ENCODE data around the gene TJP1. TPM values are rescaled to one million over a fixed set of nuclear protein-coding genes. Genes with fewer than 3 reads are reported as not detected.

Gene TJP1
- total and polyA plus RNA-seq, 2 of the 8 experiments (the other 6 are each of a cell fraction or from before 2014, with no cell fraction given) = 46.3 to 138 TPM

- 93% methylated on average over 15 of the region's 15 CpGs; no CpG with 5 or more reads in 1 of the 2 experiments for WGBS, 2 experiments (ENCODE audit: extremely low coverage in 1 of 2, insufficient coverage in 1 of 2, insufficient read length in 1 of 2, insufficient replicate concordance in 2 of 2, low coverage in 1 of 2, low lambda C conversion rate in 2 of 2, missing lambda C conversion rate in 1 of 2)
- H3K14ac ChIP-seq (ENCODE audit: insufficient read length) = no peak overlapping the region
- H2BK5ac ChIP-seq (ENCODE audit: low read depth, low read length) = no peak overlapping the region
- H4K8ac ChIP-seq (ENCODE audit: extremely low read depth, insufficient read depth, low read length) = no peak overlapping the region
- H2BK15ac ChIP-seq (ENCODE audit: low read length) = no peak overlapping the region
- H4K5ac ChIP-seq (ENCODE audit: insufficient read length, low read depth, low read length) = no peak overlapping the region
- H3K18ac ChIP-seq (ENCODE audit: extremely low read depth, low read length) = no peak overlapping the region
- H3K4me2 ChIP-seq (ENCODE audit: insufficient read depth in 1 of 2, low read depth in 2 of 2, low read length in 2 of 2) = no peak overlapping the region
- no peak overlapping the region for H3K4ac ChIP-seq (replicated peaks; ENCODE audit: insufficient read length, low read depth, low read length)
- no peak overlapping the region for H4K91ac ChIP-seq (replicated peaks; ENCODE audit: insufficient read length, low read length)
- peaks cover 0 to 3% of the 10 kb centered on the region in 2 experiments; a peak in 1 of 4 replicates for H3K9me3 ChIP-seq (ENCODE audit: insufficient read depth in 2 of 2, low read depth in 1 of 2, low read length in 1 of 2)
- H3K79me2 ChIP-seq (ENCODE audit: control insufficient read depth in 1 of 2, insufficient read depth in 2 of 2, low read length in 2 of 2) = no peaks in the 10 kb centered on the region
- H3K23me2 ChIP-seq (ENCODE audit: low read depth, low read length) = no peaks in the 10 kb centered on the region
- H3K4me1 ChIP-seq (replicated peaks in 1 of 4; ENCODE audit: control insufficient read depth in 3 of 4, insufficient read depth in 4 of 4, low read length in 3 of 4) = peaks cover 0 to 5% (median 0%) of the 10 kb centered on the region in 4 experiments; a peak in 1 of 7 replicates
- no peak overlapping the region for H2BK120ac ChIP-seq (replicated peaks; ENCODE audit: low read depth, low read length)
- H3K9ac ChIP-seq (replicated peaks in 1 of 4; ENCODE audit: extremely low read depth in 1 of 4, low read depth in 3 of 4, low read length in 3 of 4) = no peak overlapping the region
- no peaks in the 10 kb centered on the region for H3K79me1 ChIP-seq (ENCODE audit: low read depth, low read length)
- H3K23ac ChIP-seq (ENCODE audit: insufficient read length) = no peak overlapping the region
- H3K27ac ChIP-seq (ENCODE audit: low read depth, low read length) = no peak overlapping the region
- DNase-seq (ENCODE audit: low read depth in 1 of 2, low spot score in 2 of 2) (peak in 1 of 2 experiments; percentile 35), FAIRE-seq (no peak)
- no peak overlapping the region for H3K56ac ChIP-seq (replicated peaks; ENCODE audit: insufficient read length, low read depth, low read length)
- no peaks in the 10 kb centered on the region for H4K20me1 ChIP-seq (replicated peaks in 1 of 2; ENCODE audit: control insufficient read depth in 1 of 2, insufficient read depth in 2 of 2, low read length in 2 of 2)
- POLR2A ChIA-PET (ENCODE audit: partially characterized antibody) = no interaction called here
- no peak overlapping the region for H2AK5ac ChIP-seq (ENCODE audit: low read depth, low read length)
- H3K36me3 ChIP-seq (ENCODE audit: control insufficient read depth in 2 of 4, insufficient read depth in 4 of 4, low read length in 3 of 4) = no peaks in the 10 kb centered on the region
- H2BK12ac ChIP-seq (ENCODE audit: low read depth, low read length) = no peak overlapping the region
- H2AFZ ChIP-seq (ENCODE audit: low read length) = no peak overlapping the region
- CTCF ChIA-PET (ENCODE audit: partially characterized antibody) = interaction anchor here (1.1 to 1.7 kb wide), 3 partner anchors 13 to 591 kb away, joined by 3 read pairs; no protein-coding TSS in a partner anchor
- H3K27me3 ChIP-seq (replicated peaks in 1 of 4; ENCODE audit: control insufficient read depth in 3 of 4, extremely low read depth in 1 of 4, insufficient read depth in 3 of 4, low read length in 3 of 4) = no peaks in the 10 kb centered on the region
- H2BK20ac ChIP-seq (ENCODE audit: low read length) = no peak overlapping the region
- no peak overlapping the region for H3K4me3 ChIP-seq (ENCODE audit: extremely low read depth in 1 of 4, insufficient read depth in 2 of 4, low read depth in 3 of 4, low read length in 4 of 4)
- TF ChIP-seq HDAC6 (IDR thresholded peaks at IDR 0.05; ENCODE audit: low read depth, low read length) (no peak), JUN (IDR thresholded peaks at IDR 0.05; ENCODE audit: low read depth, low read length) (no peak), BACH1 (IDR thresholded peaks at IDR 0.05; ENCODE audit: low read length) (no peak), GTF2F1 (IDR thresholded peaks at IDR 0.05; ENCODE audit: borderline replicate concordance, low read depth, low read length) (no peak), ZNF274 (IDR thresholded peaks at IDR 0.05; ENCODE audit: borderline replicate concordance, extremely low read depth, low read length) (no peak), EZH2 (IDR thresholded peaks at IDR 0.05; ENCODE audit: low read depth, low read length, severe bottlenecking) (no peak), POU5F1 (IDR thresholded peaks at IDR 0.05; ENCODE audit: low read depth, low read length) (no peak)
These were observed 141.0 kb downstream of the TJP1 start for GRCh38 chr15:29681166-29681845.
